K562 (cell line): ENCODE data around the gene ECSIT. TPM values are rescaled to one million over a fixed set of nuclear protein-coding genes. Genes with fewer than 3 reads are reported as not detected.

Source experiments
- ATAC-seq: fragments of 200-7000 bp; cut with Tn5 transposase; 3 replicates; pipeline ENCODE4 v1.9.1; 2020; ENCODE audit warnings: moderate library complexity
- BruUV-seq: library from RNA; stranded (reverse); fragments of 400-500 nt; replicated peaks from 2 replicates; lab custom pipeline; 2021; lab: Mats Ljungman, UMichigan
- CTCF ChIA-PET: fragments of 300-600 bp; formaldehyde crosslinking; extraction: SDS; loops from one replicate; lab custom pipeline; 2021; ENCODE audit warnings: low intra/inter-chr PET ratio; lab: Yijun Ruan, JAX
- POLR2A ChIA-PET: fragments of 300-600, 350-650 bp; sonication (Branson Sonifier 250); formaldehyde crosslinking; extraction: SDS; loops from one replicate; lab custom pipeline; 2021; ENCODE audit warnings: antibody characterized with exemption, inconsistent platforms; lab: Yijun Ruan, JAX
- DNase-seq, 4 experiments: peaks; one replicate each; pipeline versions ENCODE4 v3.0.0 to v3.0.0-alpha.2; 2011 to 2018; ENCODE audit warnings: low spot score in 3 of 4, mixed read lengths in 3 of 4; ENCODE audit errors: extremely low read depth in 1 of 4
- FAIRE-seq: peaks from 2 replicates; lab custom pipeline; 2011; peaks lifted over from hg19 to GRCh38; lab: Jason Lieb, UNC
- H2AFZ ChIP-seq: 2 replicates; pipeline ENCODE4 v1.6.0; 2011; ENCODE audit warnings: low read depth, low read length, control low read depth, inconsistent platforms
- H3K27ac ChIP-seq: fragments of 200-600 bp; 3 replicates; pipeline ENCODE4 v1.8.0; 2011; ENCODE audit warnings: low read depth, mild to moderate bottlenecking, control low read depth, inconsistent platforms, low read length, moderate library complexity, mixed read lengths; ENCODE audit errors: extremely low read depth
- H3K27me3 ChIP-seq, 2 experiments: fragments of 300-600 bp in 1 of 2; 2 replicates in 1 of 2; 3 replicates in 1 of 2; pipeline versions ENCODE4 v1.6.0 to v1.8.0; 2011; ENCODE audit warnings: inconsistent platforms in 2 of 2, low read length in 2 of 2, mild to moderate bottlenecking in 1 of 2, mixed read lengths in 1 of 2, moderate library complexity in 1 of 2; ENCODE audit not compliant: control insufficient read depth in 2 of 2, insufficient read depth in 2 of 2
- H3K36me3 ChIP-seq: fragments of 300-600 bp; 3 replicates; pipeline ENCODE4 v1.8.0; 2011; ENCODE audit warnings: mild to moderate bottlenecking, low read length, inconsistent platforms; ENCODE audit not compliant: control insufficient read depth, insufficient read depth
- H3K4me1 ChIP-seq, 2 experiments: fragments of 200-600 bp in 1 of 2; replicated peaks in 1 of 2; 2 replicates in 1 of 2; 3 replicates in 1 of 2; pipeline versions ENCODE4 v1.5.1 to v1.8.0; 2011; ENCODE audit warnings: inconsistent platforms in 2 of 2, low read length in 2 of 2, mild to moderate bottlenecking in 1 of 2, mixed read lengths in 1 of 2, moderate library complexity in 1 of 2; ENCODE audit not compliant: control insufficient read depth in 2 of 2, insufficient read depth in 2 of 2
- H3K4me2 ChIP-seq: 2 replicates; pipeline ENCODE4 v1.6.1; 2011; ENCODE audit warnings: low read length, control low read depth, inconsistent platforms, mixed read lengths; ENCODE audit not compliant: insufficient read depth
- H3K4me3 ChIP-seq: fragments of 200-600 bp; sonication (generic), shearing (Covaris generic); 2 replicates; pipeline ENCODE4 v1.5.1; 2016; ENCODE audit warnings: control low read depth, inconsistent platforms
- H3K79me2 ChIP-seq: fragments of 200-600 bp; 3 replicates; pipeline ENCODE4 v1.8.0; 2011; ENCODE audit warnings: low read length, inconsistent platforms; ENCODE audit not compliant: control insufficient read depth, insufficient read depth
- H3K9ac ChIP-seq, 2 experiments: 2 replicates each; pipeline versions ENCODE4 v1.6.0 to v1.6.1; 2011; ENCODE audit warnings: low read depth in 2 of 2, low read length in 2 of 2, control low read depth in 1 of 2, inconsistent platforms in 1 of 2, mild to moderate bottlenecking in 1 of 2, mixed read lengths in 1 of 2; ENCODE audit not compliant: insufficient read depth in 1 of 2
- H3K9me1 ChIP-seq: one replicate; pipeline ENCODE4 v1.6.0; 2011; ENCODE audit warnings: inconsistent platforms, mild to moderate bottlenecking, low read length, moderate library complexity; ENCODE audit not compliant: control insufficient read depth, insufficient read depth
- H3K9me3 ChIP-seq: replicated peaks from 2 replicates; pipeline ENCODE4 v1.5.1; 2011; ENCODE audit warnings: low read depth, low read length, inconsistent platforms; ENCODE audit not compliant: control insufficient read depth, insufficient read depth
- H4K20me1 ChIP-seq: replicated peaks from 2 replicates; pipeline ENCODE4 v1.6.1; 2011; ENCODE audit warnings: low read length, inconsistent platforms, mixed read lengths; ENCODE audit not compliant: control insufficient read depth, insufficient read depth
- CHD2 ChIP-seq: IDR thresholded peaks from 2 replicates; pipeline ENCODE4 v1.6.1; 2011; ENCODE audit warnings: low read depth, low read length
- CXXC5 ChIP-seq: fragments of 250-450 bp; sonication (Bioruptor Pico); IDR thresholded peaks from 2 replicates; pipeline ENCODE4 v1.8.0; 2022; ENCODE audit warnings: inconsistent platforms, mild to moderate bottlenecking, moderate library complexity
- HNRNPK ChIP-seq: fragments of 200-400 bp; formaldehyde crosslinking; IDR thresholded peaks from one replicate; pipeline ENCODE4 v1.6.1; 2018; ENCODE audit warnings: mild to moderate bottlenecking, low read depth, low read length; ENCODE audit not compliant: poor library complexity, severe bottlenecking
- KDM1A ChIP-seq, 2 experiments: fragments of 450-650 bp; IDR thresholded peaks; 2 replicates each; pipeline ENCODE4 v1.6.1; 2016; ENCODE audit warnings: mild to moderate bottlenecking in 2 of 2
- LEF1 ChIP-seq: fragments of 450-650 bp; IDR thresholded peaks from 2 replicates; pipeline ENCODE4 v1.6.1; 2016; ENCODE audit warnings: mild to moderate bottlenecking
- MAFK ChIP-seq: IDR thresholded peaks from 2 replicates; pipeline ENCODE4 v1.6.1; 2011; ENCODE audit warnings: low read length, improper control_type of control experiment
- MECOM ChIP-seq: fragments of 250-450 bp; sonication (Bioruptor Pico); IDR thresholded peaks from 2 replicates; pipeline ENCODE4 v1.8.0; 2022; ENCODE audit warnings: inconsistent platforms
- MEF2A ChIP-seq: IDR thresholded peaks from 2 replicates; pipeline ENCODE4 v1.6.1; 2011; ENCODE audit warnings: low read depth, mild to moderate bottlenecking, low read length, moderate library complexity; ENCODE audit not compliant: control insufficient read depth
- NCOA1 ChIP-seq: fragments of 450-650 bp; IDR thresholded peaks from 2 replicates; pipeline ENCODE4 v1.6.1; 2016; ENCODE audit warnings: low read depth
- NFIX ChIP-seq: fragments of 250-450 bp; sonication (Bioruptor Pico); IDR thresholded peaks from 2 replicates; pipeline ENCODE4 v1.4.0; 2020; ENCODE audit warnings: low read depth, mild to moderate bottlenecking, moderate library complexity
- NUFIP1 ChIP-seq: fragments of 450-650 bp; IDR thresholded peaks from 2 replicates; pipeline ENCODE4 v1.6.1; 2018; ENCODE audit not compliant: partially characterized antibody
- PRMT5 ChIP-seq: sonication (generic); formaldehyde crosslinking; IDR thresholded peaks from 2 replicates; pipeline ENCODE4 v1.5.0; 2020; ENCODE audit warnings: missing genetic modification reagents
- SNAPC5 ChIP-seq: fragments of 250-450 bp; sonication (Bioruptor Pico); IDR thresholded peaks from 2 replicates; pipeline ENCODE4 v1.8.0; 2021; ENCODE audit warnings: moderate library complexity, mild to moderate bottlenecking, inconsistent platforms
- SP2 ChIP-seq: IDR thresholded peaks from 2 replicates; pipeline ENCODE4 v1.6.1; 2011; ENCODE audit warnings: mild to moderate bottlenecking, low read depth, low read length, moderate library complexity; ENCODE audit not compliant: poor library complexity, severe bottlenecking; ENCODE audit errors: extremely low read depth
- TAF1 ChIP-seq: IDR thresholded peaks from 2 replicates; pipeline ENCODE4 v1.6.1; 2011; ENCODE audit warnings: mild to moderate bottlenecking, low read length, moderate library complexity; ENCODE audit not compliant: insufficient read depth, control insufficient read depth, severe bottlenecking; ENCODE audit errors: extremely low read depth
- TCF15 ChIP-seq: fragments of 250-450 bp; sonication (Bioruptor Pico); IDR thresholded peaks from 2 replicates; pipeline ENCODE4 v1.8.0; 2022; ENCODE audit warnings: moderate library complexity, mild to moderate bottlenecking, inconsistent platforms
- ZNF224 ChIP-seq: sonication (generic); formaldehyde crosslinking; IDR thresholded peaks from 2 replicates; pipeline ENCODE4 v1.8.0; 2022; ENCODE audit warnings: mild to moderate bottlenecking, missing genetic modification reagents
- ZNF518B ChIP-seq: fragments of 250-450 bp; sonication (Bioruptor Pico); IDR thresholded peaks from 2 replicates; pipeline ENCODE4 v1.5.0; 2021; ENCODE audit warnings: mild to moderate bottlenecking, moderate library complexity
- ZNF561 ChIP-seq: fragments of 450-650 bp; formaldehyde crosslinking; conservative IDR thresholded peaks from 2 replicates; pipeline ENCODE4 v1.4.0; 2020; ENCODE audit warnings: mild to moderate bottlenecking, moderate library complexity
- ZNF79 ChIP-seq: fragments of 250-450 bp; sonication (Bioruptor Pico); IDR thresholded peaks from 2 replicates; pipeline ENCODE4 v1.4.0; 2020; ENCODE audit warnings: low read depth, mild to moderate bottlenecking, moderate library complexity
- WGBS: fragments of 100-300 bp; shearing (Covaris generic); methylation state at CpG from one replicate; pipeline ENCODE4 v1.1.6; 2016; ENCODE audit warnings: low coverage, mixed read lengths; ENCODE audit not compliant: insufficient coverage; ENCODE audit errors: missing lambda C conversion rate; 5-methylcytosine and 5-hydroxymethylcytosine counted together
- in situ Hi-C: fragments of 300-500 bp; cut with MboI; formaldehyde crosslinking; loops from 4 replicates; pipeline ENCODE4 v1.15.0; 2018; ENCODE audit warnings: inconsistent platforms, mixed read lengths
- intact Hi-C: fragments of 100-400 bp; cut with micrococcal nuclease; formaldehyde crosslinking; loops from 2 replicates; pipeline ENCODE4 v1.14.2; 2022
- polyA plus RNA-seq, 8 experiments: library from polyadenylated mRNA; depleted of rRNA in 4 of 8; stranded (reverse) in 5 of 8; unstranded in 3 of 8; fragments of >200 nt; fragmentation: Nextera tagmentation in 2 of 8; fragmentation: Illumina TruSeq in 1 of 8; extraction: Ambion mirVana in 2 of 8; extraction: Trizol in 1 of 8; gene quantifications; 2 replicates each; pipeline versions ENCODE4 v1.2.1 to v1.2.3, GENCODE V29; 2011 to 2014; ENCODE audit warnings: inconsistent platforms in 1 of 8, missing spikeins in 1 of 8
- total RNA-seq, 7 experiments: library from RNA; depleted of rRNA in 6 of 7; stranded (reverse); fragments of >200 nt in 6 of 7; fragmentation: Illumina TruSeq in 2 of 7; extraction: Trizol in 2 of 7; gene quantifications; 2 replicates each; pipeline versions ENCODE4 v1.2.1 to v1.2.3, GENCODE V29; 2011 to 2021; ENCODE audit warnings: low replicate concordance in 1 of 7

ECSIT gene
- total and polyA plus RNA-seq, 9 of the 15 experiments (the other 6 are each of a cell fraction or from before 2014, with no cell fraction given), result 1.1 to 82.5 (median 43.9) TPM

- TF ChIP-seq CHD2 (no peak), PRMT5 (no peak), ZNF224 (no peak), TAF1 (no peak), LEF1 (no peak), NCOA1 (no peak), NFIX (no peak), MECOM (CRISPR knock-in tag) (no peak), NUFIP1 (no peak), TCF15 (CRISPR knock-in tag) (no peak), KDM1A (IDR thresholded peaks at IDR 0.05) (no peak), SP2 (no peak), ZNF561 (CRISPR knock-in tag) (no peak), MAFK (no peak), SNAPC5 (CRISPR knock-in tag) (no peak), CXXC5 (CRISPR knock-in tag) (no peak), ZNF79 (CRISPR knock-in tag) (no peak), HNRNPK (no peak), MEF2A (no peak), ZNF518B (CRISPR knock-in tag) (no peak)
- in situ Hi-C loops (no loop called here), intact Hi-C loops (no loop called here)
- Histone ChIP-seq H3K4me3 (no peak overlapping the region), H3K27ac (no peak overlapping the region), H3K27me3 (no peaks in the 10 kb centered on the region), H2AFZ (no peak overlapping the region), H4K20me1 (no peaks in the 10 kb centered on the region), H3K9me3 (no peaks in the 10 kb centered on the region), H3K36me3 (no peaks in the 10 kb centered on the region), H3K4me2 (no peak overlapping the region), H3K79me2 (no peaks in the 10 kb centered on the region), H3K9ac (peak overlapping the region in 1 of 2 experiments; percentile 58; a peak in 2 of 4 replicates), H3K4me1 (peaks cover 28 to 47% of the 10 kb centered on the region in 2 experiments), H3K9me1 (no peaks in the 10 kb centered on the region)
- BruUV-seq, result no TSS peak
- ChIA-PET POLR2A (interaction anchor here (0.5 to 1.4 kb wide), 3 partner anchors 23 to 200 kb away, joined by 3 read pairs; partner anchors contain the start of genes PRKCSH and SWSAP1), CTCF (no interaction called here)
- FAIRE-seq (no peak), DNase-seq (no peak), ATAC-seq (no peak)
- WGBS, result 81% methylated on average over 6 of the region's 9 CpGs
These were observed 45.8 kb upstream of the ECSIT start for GRCh38 chr19:11574689-11575088.
